Colonic mucosa (tissue), 4 donors: ENCODE measurements around the gene TCF7L1. TPM values are rescaled to one million over a fixed set of nuclear protein-coding genes. Genes with fewer than 3 reads are reported as not detected.

Experiments used
- DNase-seq: peaks from one replicate; pipeline ENCODE4 v3.0.0-alpha.2; 2020
- H3K27ac ChIP-seq: fragments of 200-600 bp; one replicate; pipeline ENCODE4 v1.8.0; 2021
- H3K27me3 ChIP-seq: fragments of 200-600 bp; one replicate; pipeline ENCODE4 v1.8.0; 2021
- H3K36me3 ChIP-seq: fragments of 200-600 bp; one replicate; pipeline ENCODE4 v1.8.0; 2021
- H3K4me1 ChIP-seq: fragments of 200-600 bp; one replicate; pipeline ENCODE4 v1.8.0; 2021; ENCODE audit warnings: mild to moderate bottlenecking
- H3K4me3 ChIP-seq: fragments of 200-600 bp; one replicate; pipeline ENCODE4 v1.8.0; 2021
- H3K9ac ChIP-seq, 2 donors: one replicate each; pipeline ENCODE4 v1.7.0; 2013; ENCODE audit warnings: control low read depth in 2 of 2, low read depth in 2 of 2, low read length in 2 of 2
- H3K9me3 ChIP-seq: fragments of 200-600 bp; one replicate; pipeline ENCODE4 v1.8.0; 2021
- intact Hi-C: fragments of 100-400 bp; cut with DNase I; formaldehyde crosslinking; loops from one replicate; pipeline ENCODE4 v1.14.1; 2022
- total RNA-seq, 2 donors: library from RNA; stranded (reverse); fragmentation: NEBNext Ultra II Directional in 1 of 2; extraction: Animal tissue kit (Norgen Biotek cat#: 25700) in 1 of 2; gene quantifications; one replicate each; pipeline ENCODE4 v1.2.1, GENCODE V29; 2021
- TF ChIP-seq, protein P1 (sequence below): fragments of 200-600 bp; IDR thresholded peaks from one replicate; pipeline ENCODE4 v1.8.0; 2022; ENCODE audit warnings: antibody characterized with exemption, mild to moderate bottlenecking
- donor health status: healthy.
- donor health status: DM: no; HTN: no; CAD: no.
- donor health status: DM: no; HTN: no; CAD: no.

Gene TCF7L1
- total RNA-seq, 2 donors from 2014 or later, result 0.99 to 3.2 TPM

DNA sequence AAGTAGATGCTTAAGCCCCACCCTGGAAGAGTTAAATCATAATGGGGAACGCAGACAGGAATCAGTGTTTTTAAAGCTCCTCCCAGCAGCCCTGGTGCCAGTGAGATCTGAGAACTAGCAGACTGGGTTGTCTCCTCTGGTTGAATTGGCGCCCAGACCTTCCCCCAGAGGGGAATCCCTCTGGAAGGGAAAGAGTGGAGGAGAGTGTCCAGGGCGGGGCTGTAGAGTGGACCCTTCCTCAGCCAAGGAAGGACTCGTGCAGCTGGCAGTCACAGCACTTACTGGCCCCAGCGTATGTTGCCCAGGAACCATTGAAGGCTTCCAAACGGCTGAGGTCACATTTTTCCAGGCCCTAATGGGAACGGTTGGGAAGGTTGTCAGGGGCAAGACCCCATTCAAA lies 132.1 kb downstream of the TCF7L1 start:
- no peak overlapping the region for H3K27ac ChIP-seq
- H3K4me1 ChIP-seq, result peaks cover 7% of the 10 kb centered on the region
- intact Hi-C loops, result no loop called here
- H3K9me3 ChIP-seq, result no peaks in the 10 kb centered on the region
- no peak for DNase-seq
- TF ChIP-seq, protein P1, sequence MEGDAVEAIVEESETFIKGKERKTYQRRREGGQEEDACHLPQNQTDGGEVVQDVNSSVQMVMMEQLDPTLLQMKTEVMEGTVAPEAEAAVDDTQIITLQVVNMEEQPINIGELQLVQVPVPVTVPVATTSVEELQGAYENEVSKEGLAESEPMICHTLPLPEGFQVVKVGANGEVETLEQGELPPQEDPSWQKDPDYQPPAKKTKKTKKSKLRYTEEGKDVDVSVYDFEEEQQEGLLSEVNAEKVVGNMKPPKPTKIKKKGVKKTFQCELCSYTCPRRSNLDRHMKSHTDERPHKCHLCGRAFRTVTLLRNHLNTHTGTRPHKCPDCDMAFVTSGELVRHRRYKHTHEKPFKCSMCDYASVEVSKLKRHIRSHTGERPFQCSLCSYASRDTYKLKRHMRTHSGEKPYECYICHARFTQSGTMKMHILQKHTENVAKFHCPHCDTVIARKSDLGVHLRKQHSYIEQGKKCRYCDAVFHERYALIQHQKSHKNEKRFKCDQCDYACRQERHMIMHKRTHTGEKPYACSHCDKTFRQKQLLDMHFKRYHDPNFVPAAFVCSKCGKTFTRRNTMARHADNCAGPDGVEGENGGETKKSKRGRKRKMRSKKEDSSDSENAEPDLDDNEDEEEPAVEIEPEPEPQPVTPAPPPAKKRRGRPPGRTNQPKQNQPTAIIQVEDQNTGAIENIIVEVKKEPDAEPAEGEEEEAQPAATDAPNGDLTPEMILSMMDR, result no peak
- no peaks in the 10 kb centered on the region for H3K27me3 ChIP-seq
- no peaks in the 10 kb centered on the region for H3K36me3 ChIP-seq
- no peak overlapping the region for H3K4me3 ChIP-seq
- no peak overlapping the region for H3K9ac ChIP-seq

GRCh38 chr2:85266146-85267041 lies 133.2 kb downstream of the TCF7L1 start:
- no peaks in the 10 kb centered on the region for H3K27me3 ChIP-seq
- H3K9me3 ChIP-seq, result no peaks in the 10 kb centered on the region
- no peak overlapping the region for H3K9ac ChIP-seq
- H3K4me3 ChIP-seq, result no peak overlapping the region
- intact Hi-C loops, result no loop called here
- H3K27ac ChIP-seq, result no peak overlapping the region
- TF ChIP-seq, protein P1, result peak; percentile 88
- no peaks in the 10 kb centered on the region for H3K36me3 ChIP-seq
- DNase-seq, result peak; percentile 88
- H3K4me1 ChIP-seq, result peaks cover 7% of the 10 kb centered on the region

- peaks cover 7% of the 10 kb centered on the region for H3K4me1 ChIP-seq
- no peaks in the 10 kb centered on the region for H3K36me3 ChIP-seq
- no peaks in the 10 kb centered on the region for H3K27me3 ChIP-seq
- H3K9ac ChIP-seq, result no peak overlapping the region
- H3K9me3 ChIP-seq, result no peaks in the 10 kb centered on the region
- DNase-seq, result no peak
- no peak overlapping the region for H3K4me3 ChIP-seq
- TF ChIP-seq, protein P1, result no peak
- H3K27ac ChIP-seq, result peak overlapping the region; percentile 40
- intact Hi-C loops, result no loop called here
These were observed 136.8 kb downstream of the TCF7L1 start for GRCh38 chr2:85269959-85270358.

- TF ChIP-seq, protein P1, result no peak
- Histone ChIP-seq H3K9ac (no peak overlapping the region), H3K27ac (no peak overlapping the region), H3K27me3 (no peaks in the 10 kb centered on the region), H3K4me1 (peaks cover 7% of the 10 kb centered on the region), H3K9me3 (no peaks in the 10 kb centered on the region), H3K36me3 (no peaks in the 10 kb centered on the region), H3K4me3 (no peak overlapping the region)
- intact Hi-C loops, result no loop called here
- no peak for DNase-seq
These were observed 139.2 kb downstream of the TCF7L1 start for GRCh38 chr2:85272357-85272756.

DNA sequence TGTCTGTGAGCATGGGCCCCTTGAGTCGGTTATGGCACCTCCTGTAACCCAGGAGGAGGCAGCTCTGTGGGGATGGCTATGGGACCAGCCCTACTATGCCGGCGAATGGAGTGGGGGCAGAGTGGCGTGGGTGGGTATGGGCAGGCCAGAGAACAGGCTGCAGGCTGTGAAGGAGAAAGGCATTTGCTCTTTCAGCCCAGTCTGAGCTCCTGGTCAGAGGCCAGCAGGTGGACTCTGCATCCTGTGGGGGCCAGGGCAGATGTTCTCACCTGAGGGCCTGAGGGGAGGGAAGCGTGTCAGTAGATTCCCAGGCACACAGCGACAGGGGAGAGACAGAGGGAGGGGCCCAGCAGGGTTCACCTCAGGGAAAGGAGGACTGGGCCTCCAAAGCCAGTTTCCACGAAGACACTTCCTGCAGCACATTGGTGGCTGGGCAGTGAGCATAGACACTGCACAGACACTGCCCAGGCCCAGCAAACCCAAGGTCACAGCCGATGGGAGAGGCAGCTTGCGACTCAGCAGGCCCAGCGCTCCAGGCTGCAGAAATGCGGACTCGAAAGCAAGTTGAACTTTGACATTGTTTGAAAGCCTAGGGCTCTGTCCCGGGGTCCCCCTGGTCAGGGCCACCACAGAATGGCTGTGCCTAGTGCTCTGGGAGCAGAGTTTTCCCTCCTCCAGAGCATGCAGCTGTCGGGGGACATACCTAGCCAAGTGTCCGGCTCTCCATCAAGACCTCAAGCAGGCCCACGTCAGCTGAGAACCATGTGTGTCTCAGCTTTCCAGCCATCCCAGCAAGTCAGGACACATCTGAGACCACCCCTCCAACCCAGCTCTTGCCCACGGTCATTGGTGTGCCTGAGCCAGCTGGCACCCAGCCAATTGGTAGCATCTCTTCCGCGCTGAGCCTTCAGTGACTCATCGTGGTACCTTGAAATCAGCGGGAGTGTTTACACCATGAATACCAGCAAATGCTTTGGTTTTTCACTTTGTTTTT lies 140.8 kb downstream of the TCF7L1 start:
- no peak for DNase-seq
- no peak overlapping the region for H3K27ac ChIP-seq
- no peak overlapping the region for H3K4me3 ChIP-seq
- H3K36me3 ChIP-seq, result no peaks in the 10 kb centered on the region
- H3K27me3 ChIP-seq, result no peaks in the 10 kb centered on the region
- peaks cover 7% of the 10 kb centered on the region for H3K4me1 ChIP-seq
- intact Hi-C loops, result no loop called here
- H3K9ac ChIP-seq, result no peak overlapping the region
- TF ChIP-seq, protein P1, result no peak
- H3K9me3 ChIP-seq, result no peaks in the 10 kb centered on the region
